Activated B cell treated with CpG ODN at 0.5 μM for 24 hours (primary cell): ENCODE measurements around the gene FOLR2. TPM values are rescaled to one million over a fixed set of nuclear protein-coding genes. Genes with fewer than 3 reads are reported as not detected.

ENCODE experiments used
- ATAC-seq: fragments of 200-7000 bp; cut with Tn5 transposase; one replicate; pipeline ENCODE4 v1.10.0; 2021; ENCODE audit warnings: low read depth, mild to moderate bottlenecking, moderate library complexity
- CTCF ChIA-PET: fragments of 350-600 bp; sonication (Branson Sonifier 250); formaldehyde crosslinking; loops from one replicate; lab custom pipeline; 2021; ENCODE audit warnings: antibody characterized with exemption; lab: Charles Lee
- POLR2A ChIA-PET: fragments of 350-600 bp; sonication (Branson Sonifier 250); formaldehyde crosslinking; loops from one replicate; lab custom pipeline; 2021; ENCODE audit warnings: antibody characterized with exemption; lab: Charles Lee
- DNase-seq: peaks from one replicate; pipeline ENCODE4 v3.0.0; 2022
- H3K27ac Mint-ChIP-seq: one replicate; pipeline ENCODE4 v1.8.0; 2020; ENCODE audit warnings: mixed read lengths
- H3K27me3 Mint-ChIP-seq: one replicate; pipeline ENCODE4 v1.8.0; 2021; ENCODE audit warnings: mixed read lengths
- H3K36me3 Mint-ChIP-seq: one replicate; pipeline ENCODE4 v1.8.0; 2021; ENCODE audit warnings: low read depth, mixed read lengths
- H3K4me1 Mint-ChIP-seq: one replicate; pipeline ENCODE4 v1.8.0; 2021; ENCODE audit warnings: mixed read lengths
- H3K4me3 Mint-ChIP-seq: one replicate; pipeline ENCODE4 v1.8.0; 2020; ENCODE audit warnings: mild to moderate bottlenecking, mixed read lengths
- H3K9me3 Mint-ChIP-seq: one replicate; pipeline ENCODE4 v1.8.0; 2020; ENCODE audit warnings: mixed read lengths
- CTCF ChIP-seq: fragments of 200-600 bp; IDR thresholded peaks from one replicate; pipeline ENCODE4 v1.8.0; 2022; ENCODE audit warnings: antibody characterized with exemption, mild to moderate bottlenecking
- intact Hi-C: fragments of 100-400 bp; cut with micrococcal nuclease; formaldehyde crosslinking; loops from one replicate; pipeline ENCODE4 v1.15.1; 2024
- total RNA-seq: library from RNA; stranded (reverse); gene quantifications from 2 replicates; pipeline ENCODE4 v1.2.3, GENCODE V29; 2022

The FOLR2 gene
- total RNA-seq, 1 donor from 2014 or later: 0.67 TPM

GRCh38 chr11:72239849-72240460, 23.4 kb downstream of the FOLR2 start:
- POLR2A ChIA-PET: interaction anchor here (0.7 kb wide), 1 partner anchor 15 kb away, joined by 3 read pairs; no protein-coding TSS in a partner anchor
- ATAC-seq (no peak), DNase-seq (no peak)
- H3K27ac Mint-ChIP-seq: no peak overlapping the region
- intact Hi-C loops: loop anchor here (2.0 to 5.0 kb wide), 2 partner anchors 15 to 172 kb away; partner anchors contain the start of gene INPPL1
- CTCF ChIA-PET: no interaction called here
- H3K9me3 Mint-ChIP-seq: no peaks in the 10 kb centered on the region
- H3K27me3 Mint-ChIP-seq: peaks cover 43% of the 10 kb centered on the region
- H3K36me3 Mint-ChIP-seq: peaks cover 25% of the 10 kb centered on the region
- no peak for TF ChIP-seq CTCF
- peaks cover 34% of the 10 kb centered on the region for H3K4me1 Mint-ChIP-seq
- peak overlapping the region; percentile 74 for H3K4me3 Mint-ChIP-seq

DNA sequence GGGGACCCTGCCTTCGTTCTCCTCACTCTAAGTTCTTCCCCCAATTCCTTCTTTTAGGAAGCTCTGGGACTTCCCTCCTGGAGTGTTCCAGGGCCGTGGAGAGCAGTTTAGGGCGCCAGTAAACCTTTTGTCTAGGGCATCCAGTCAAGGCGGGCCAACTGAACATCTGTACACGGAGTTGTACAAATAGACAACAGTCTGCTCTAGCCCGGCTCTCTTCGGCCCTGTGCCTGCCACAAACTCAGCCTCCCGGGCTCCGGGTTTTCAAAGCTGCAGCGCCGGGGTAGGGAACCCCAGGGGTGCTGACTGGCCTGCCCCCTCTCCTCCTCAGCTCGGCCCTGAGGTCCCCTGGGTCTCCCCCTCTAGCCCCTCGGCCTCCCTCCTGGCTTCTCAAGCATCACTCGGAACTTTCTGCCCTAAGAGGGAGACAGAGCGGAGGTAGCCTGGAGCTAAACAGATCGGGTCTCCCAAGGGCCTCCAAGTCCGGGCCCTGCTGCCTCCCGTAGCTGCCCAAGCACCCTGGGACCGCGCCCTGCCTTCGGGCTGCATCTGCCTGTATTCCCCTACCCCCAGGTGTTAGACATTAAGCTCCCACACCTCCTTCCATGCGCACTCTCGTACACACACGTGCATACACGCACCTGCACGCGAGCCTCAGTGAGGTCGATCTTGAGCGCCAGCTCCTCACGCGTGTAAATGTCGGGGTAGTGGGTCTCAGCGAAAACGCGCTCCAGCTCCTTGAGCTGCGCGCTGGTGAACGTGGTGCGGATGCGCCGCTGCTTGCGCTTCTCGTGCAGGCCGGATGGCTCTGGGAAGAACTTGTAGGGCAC, 24.1 kb downstream of the FOLR2 start:
- ATAC-seq: no peak

DNA sequence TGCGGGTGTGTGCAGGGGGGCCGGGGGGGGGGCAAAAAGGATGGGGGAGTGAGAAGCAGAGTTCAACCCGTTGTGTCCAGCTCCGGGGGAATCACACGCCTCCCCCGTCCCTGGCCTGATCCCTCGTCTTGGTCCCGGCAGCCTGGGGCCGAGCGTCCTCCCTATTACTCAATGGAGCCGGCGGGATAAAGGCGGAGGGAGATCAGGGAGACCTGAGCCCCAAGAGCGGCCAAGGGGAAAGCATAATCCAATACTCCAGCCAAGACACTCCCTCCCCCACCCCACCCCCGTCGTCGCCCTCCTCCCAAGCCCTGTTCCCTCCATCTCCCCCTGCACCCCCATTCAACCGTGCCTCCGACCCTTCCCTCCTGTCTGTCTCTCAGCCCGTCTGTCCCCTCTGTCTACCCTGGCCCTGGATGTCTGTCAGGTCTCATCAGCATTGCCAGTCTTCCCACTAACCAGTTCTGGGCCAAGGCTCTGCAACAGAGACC, 24.7 kb downstream of the FOLR2 start:
- no peak for DNase-seq
- ChIA-PET CTCF (no interaction called here), POLR2A (interaction anchor here (0.7 kb wide), 1 partner anchor 14 kb away, joined by 9 read pairs; no protein-coding TSS in a partner anchor)
- intact Hi-C loops: loop anchor here (5.0 kb wide), 1 partner anchor 171 kb away; no protein-coding TSS in a partner anchor
- peaks cover 43% of the 10 kb centered on the region for H3K27me3 Mint-ChIP-seq
- peak overlapping the region; percentile 74 for H3K4me3 Mint-ChIP-seq
- peaks cover 34% of the 10 kb centered on the region for H3K4me1 Mint-ChIP-seq
- TF ChIP-seq CTCF: no peak
- H3K9me3 Mint-ChIP-seq: no peaks in the 10 kb centered on the region
- ATAC-seq: no peak
- no peak overlapping the region for H3K27ac Mint-ChIP-seq
- H3K36me3 Mint-ChIP-seq: peaks cover 13% of the 10 kb centered on the region

More for the DNA sequence above, 24.1 kb downstream of the FOLR2 start:
- no peak for DNase-seq
- intact Hi-C loops: loop anchor here (5.0 kb wide), 1 partner anchor 172 kb away; no protein-coding TSS in a partner anchor
- H3K27me3 Mint-ChIP-seq: peaks cover 43% of the 10 kb centered on the region
- ChIA-PET POLR2A (interaction anchor here (0.7 kb wide), 1 partner anchor 14 kb away, joined by 9 read pairs; no protein-coding TSS in a partner anchor), CTCF (no interaction called here)
- H3K9me3 Mint-ChIP-seq: no peaks in the 10 kb centered on the region
- no peak for TF ChIP-seq CTCF
- peaks cover 34% of the 10 kb centered on the region for H3K4me1 Mint-ChIP-seq
- peak overlapping the region; percentile 74 for H3K4me3 Mint-ChIP-seq
- H3K36me3 Mint-ChIP-seq: peaks cover 17% of the 10 kb centered on the region
- H3K27ac Mint-ChIP-seq: no peak overlapping the region

DNA sequence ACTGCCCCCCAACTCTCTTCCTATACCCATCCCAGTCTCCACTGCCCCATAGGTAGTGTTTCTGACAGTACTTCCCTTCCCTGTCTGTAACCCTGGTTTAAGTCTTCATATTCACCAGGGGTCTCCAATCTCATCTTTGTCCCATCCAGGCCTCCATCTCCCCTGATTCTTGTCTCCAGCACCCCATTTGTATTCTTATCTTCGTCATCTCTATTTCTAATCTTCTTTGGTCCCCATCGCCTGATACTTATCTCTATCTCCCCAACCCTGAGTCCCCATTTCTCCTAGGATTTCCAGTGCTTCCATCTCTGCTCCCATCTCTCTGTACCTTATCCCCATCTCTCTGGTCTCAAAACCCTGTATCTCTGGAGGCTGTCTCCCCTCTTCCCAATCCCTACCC, 25.5 kb downstream of the FOLR2 start:
- ChIA-PET CTCF (no interaction called here), POLR2A (no interaction called here)
- peaks cover 43% of the 10 kb centered on the region for H3K27me3 Mint-ChIP-seq
- ATAC-seq: no peak
- no peak for DNase-seq
- H3K4me1 Mint-ChIP-seq: peaks cover 34% of the 10 kb centered on the region
- no peaks in the 10 kb centered on the region for H3K9me3 Mint-ChIP-seq
- intact Hi-C loops: loop anchor here (5.0 kb wide), 1 partner anchor 170 kb away; no protein-coding TSS in a partner anchor
- no peak for TF ChIP-seq CTCF
- H3K27ac Mint-ChIP-seq: no peak overlapping the region
- peaks cover 5% of the 10 kb centered on the region for H3K36me3 Mint-ChIP-seq
- no peak overlapping the region for H3K4me3 Mint-ChIP-seq
